Glomerular endothelial cell (primary cell): Measurements from ENCODE around the gene PLXDC2. TPM values are rescaled to one million over a fixed set of nuclear protein-coding genes. Genes with fewer than 3 reads are reported as not detected.
"Not testable (repeated sequence)": the region's sequence is repeated elsewhere in the genome, so short reads cannot be mapped to it uniquely, and the experiment has no call there.

ENCODE experiments used
- DNase-seq: peaks from one replicate; pipeline ENCODE4 v3.0.0-alpha.2; 2011; ENCODE audit warnings: low read depth, low spot score; ENCODE audit errors: extremely low read depth
- total RNA-seq: library from RNA; depleted of rRNA; stranded (reverse); fragments of >200 nt; gene quantifications from 2 replicates; pipeline ENCODE4 v1.2.3, GENCODE V29; 2015

Gene PLXDC2
- total RNA-seq, 1 donor from 2014 or later: 0.82 TPM

GRCh38 chr10:20162123-20162522 is 345.9 kb downstream of the PLXDC2 start:
- DNase-seq: no peak

- no peak for DNase-seq
Observed at GRCh38 chr10:20166096-20166675, 350.0 kb downstream of the PLXDC2 start.

GRCh38 chr10:20170661-20171060 is 354.4 kb downstream of the PLXDC2 start:
- no peak for DNase-seq

GRCh38 chr10:20173046-20173445 is 356.8 kb downstream of the PLXDC2 start:
- no peak for DNase-seq

- DNase-seq: no peak
Observed at GRCh38 chr10:20175719-20176118, 359.5 kb downstream of the PLXDC2 start.

- no peak for DNase-seq
Observed at GRCh38 chr10:20180766-20181165, 364.5 kb downstream of the PLXDC2 start.

GRCh38 chr10:20181434-20181833 is 365.2 kb downstream of the PLXDC2 start:
- DNase-seq: no peak

GRCh38 chr10:20185116-20185515 is 368.9 kb downstream of the PLXDC2 start:
- no peak for DNase-seq

GRCh38 chr10:20191392-20191791 is 375.2 kb downstream of the PLXDC2 start:
- not testable (repeated sequence) for DNase-seq

- no peak for DNase-seq
Observed at GRCh38 chr10:20195076-20195475, 378.8 kb downstream of the PLXDC2 start.

- no peak for DNase-seq
Observed at GRCh38 chr10:20200758-20201157, 384.5 kb downstream of the PLXDC2 start.

- DNase-seq: no peak
Observed at GRCh38 chr10:20202337-20202736, 386.1 kb downstream of the PLXDC2 start.

GRCh38 chr10:20207653-20208052 is 391.4 kb downstream of the PLXDC2 start:
- DNase-seq: no peak

- not testable (repeated sequence) for DNase-seq
Observed at GRCh38 chr10:20209098-20209497, 392.9 kb downstream of the PLXDC2 start.

GRCh38 chr10:20215547-20216152 is 399.4 kb downstream of the PLXDC2 start:
- no peak for DNase-seq

- DNase-seq: no peak
Observed at GRCh38 chr10:20221356-20221755, 405.1 kb downstream of the PLXDC2 start.

GRCh38 chr10:20228729-20229128 is 412.5 kb downstream of the PLXDC2 start:
- DNase-seq: no peak

- DNase-seq: no peak
Observed at GRCh38 chr10:20232079-20232705, 416.0 kb downstream of the PLXDC2 start.

- no peak for DNase-seq
Observed at GRCh38 chr10:20233423-20233822, 417.2 kb downstream of the PLXDC2 start.

- no peak for DNase-seq
Observed at GRCh38 chr10:20234579-20234978, 418.3 kb downstream of the PLXDC2 start.

GRCh38 chr10:20237091-20237570 is 420.9 kb downstream of the PLXDC2 start:
- no peak for DNase-seq

- no peak for DNase-seq
Observed at GRCh38 chr10:20237586-20237985, 421.4 kb downstream of the PLXDC2 start.
